A549 (cell line): ENCODE data around the gene OR2T10. TPM values are rescaled to one million over a fixed set of nuclear protein-coding genes. Genes with fewer than 3 reads are reported as not detected.

Experiments used
- ATAC-seq, 2 experiments: fragments of 200-7000 bp in 1 of 2; fragments of >200 bp in 1 of 2; cut with Nextera tagmentation in 1 of 2; cut with Tn5 transposase in 1 of 2; 3 replicates each; pipeline versions ENCODE4 v1.8.0 to v1.9.1; 2018 to 2020; ENCODE audit warnings: mild to moderate bottlenecking in 1 of 2, moderate library complexity in 1 of 2
- CTCF ChIA-PET: fragments of 300-600 bp; sonication (Branson Sonifier 250); formaldehyde crosslinking; extraction: SDS; loops from one replicate; lab custom pipeline; 2021; ENCODE audit warnings: antibody characterized with exemption, inconsistent platforms; lab: Yijun Ruan, JAX
- POLR2A ChIA-PET: fragments of 350-600 bp; formaldehyde crosslinking; extraction: SDS; loops from one replicate; lab custom pipeline; 2021; ENCODE audit warnings: antibody characterized with exemption, inconsistent platforms; lab: Yijun Ruan, JAX
- DNase-seq, 2 experiments: peaks; one replicate each; pipeline versions ENCODE4 v3.0.0 to v3.0.0-alpha.2; 2011 to 2016; ENCODE audit warnings: low read depth in 1 of 2, low spot score in 1 of 2
- FAIRE-seq: peaks from 2 replicates; lab custom pipeline; 2011; peaks lifted over from hg19 to GRCh38; lab: Jason Lieb, UNC
- H3K27ac ChIP-seq, 2 experiments: fragments of >200 bp; sonication (Bioruptor Twin); formaldehyde crosslinking; 3 replicates each; pipeline ENCODE4 v1.5.1; 2016 to 2017
- H3K4me1 ChIP-seq: fragments of >200 bp; sonication (Bioruptor Twin); formaldehyde crosslinking; 3 replicates; pipeline ENCODE4 v1.6.1; 2016
- H3K4me2 ChIP-seq: fragments of >200 bp; sonication (Bioruptor Twin); formaldehyde crosslinking; 3 replicates; pipeline ENCODE4 v1.6.1; 2016
- H3K4me3 ChIP-seq: fragments of >200 bp; sonication (Bioruptor Twin); formaldehyde crosslinking; 3 replicates; pipeline ENCODE4 v1.5.1; 2016
- H3K9me3 ChIP-seq: fragments of >200 bp; sonication (Bioruptor Twin); formaldehyde crosslinking; 3 replicates; pipeline ENCODE4 v1.6.1; 2016
- CHD2 ChIP-seq: fragments of 150-350 bp; IDR thresholded peaks from 2 replicates; pipeline ENCODE4 v1.6.1; 2014; ENCODE audit warnings: low read length; ENCODE audit not compliant: partially characterized antibody
- CHD4 ChIP-seq: fragments of 200-600 bp; sonication (generic); IDR thresholded peaks from 2 replicates; pipeline ENCODE4 v1.6.1; 2016; ENCODE audit warnings: antibody characterized with exemption, mild to moderate bottlenecking, borderline replicate concordance
- EHF ChIP-seq: fragments of 250-450 bp; sonication (Bioruptor Pico); IDR thresholded peaks from 2 replicates; pipeline ENCODE4 v1.5.0; 2020; ENCODE audit warnings: mild to moderate bottlenecking
- EHMT2 ChIP-seq: fragments of 200-600 bp; sonication (generic); IDR thresholded peaks from 2 replicates; pipeline ENCODE4 v1.6.1; 2016; ENCODE audit warnings: antibody characterized with exemption, low read depth, mild to moderate bottlenecking, moderate library complexity
- EP300 ChIP-seq, 2 experiments: fragments of >200 bp; sonication (Bioruptor Twin); formaldehyde crosslinking; IDR thresholded peaks; 2 replicates in 1 of 2; 3 replicates in 1 of 2; pipeline ENCODE4 v1.6.1; 2016 to 2017
- FOSB ChIP-seq: fragments of 250-450 bp; sonication (Bioruptor Pico); IDR thresholded peaks from 2 replicates; pipeline ENCODE4 v1.5.0; 2020; ENCODE audit warnings: mild to moderate bottlenecking, moderate library complexity
- HDAC2 ChIP-seq: fragments of 200-600 bp; sonication (generic); IDR thresholded peaks from 2 replicates; pipeline ENCODE4 v1.6.1; 2016
- JUNB ChIP-seq: fragments of >200 bp; sonication (Bioruptor Twin); formaldehyde crosslinking; IDR thresholded peaks from 2 replicates; pipeline ENCODE4 v1.6.1; 2016
- KDM1A ChIP-seq: fragments of 200-600 bp; sonication (generic); IDR thresholded peaks from 2 replicates; pipeline ENCODE4 v1.6.1; 2016; ENCODE audit warnings: low read depth, mild to moderate bottlenecking
- KDM5A ChIP-seq: fragments of 200-600 bp; sonication (generic); IDR thresholded peaks from 2 replicates; pipeline ENCODE4 v1.6.1; 2016; ENCODE audit warnings: antibody characterized with exemption, mild to moderate bottlenecking
- MAFK ChIP-seq: fragments of 450-650 bp; IDR thresholded peaks from 2 replicates; pipeline ENCODE4 v1.6.1; 2014; ENCODE audit not compliant: partially characterized antibody
- MAZ ChIP-seq: fragments of 150-350 bp; IDR thresholded peaks from 2 replicates; pipeline ENCODE4 v1.6.1; 2014; ENCODE audit warnings: antibody characterized with exemption, low read depth, low read length, borderline replicate concordance
- MYC ChIP-seq: IDR thresholded peaks from 2 replicates; pipeline ENCODE4 v1.6.1; 2012; ENCODE audit warnings: mild to moderate bottlenecking, inconsistent platforms, low read length, improper control_type of control experiment, borderline replicate concordance
- RARB ChIP-seq: fragments of 250-450 bp; sonication (Bioruptor Pico); IDR thresholded peaks from 2 replicates; pipeline ENCODE4 v1.8.0; 2021; ENCODE audit warnings: mild to moderate bottlenecking, moderate library complexity
- REST ChIP-seq: fragments of 200-600 bp; sonication (generic); IDR thresholded peaks from 2 replicates; pipeline ENCODE4 v1.6.1; 2016; ENCODE audit warnings: antibody characterized with exemption, mild to moderate bottlenecking, moderate library complexity
- RFX5 ChIP-seq: fragments of 450-650 bp; IDR thresholded peaks from 2 replicates; pipeline ENCODE4 v1.7.1; 2014; ENCODE audit warnings: antibody characterized with exemption, mild to moderate bottlenecking, moderate library complexity
- TP53 ChIP-seq: fragments of 250-450 bp; sonication (Bioruptor Pico); IDR thresholded peaks from 2 replicates; pipeline ENCODE4 v1.5.0; 2021; ENCODE audit warnings: mild to moderate bottlenecking, moderate library complexity
- ZC3H11A ChIP-seq: fragments of 450-650 bp; IDR thresholded peaks from 2 replicates; pipeline ENCODE4 v1.6.1; 2014; ENCODE audit warnings: antibody characterized with exemption, mild to moderate bottlenecking
- ZNF302 ChIP-seq: fragments of 250-450 bp; sonication (Bioruptor Pico); IDR thresholded peaks from 2 replicates; pipeline ENCODE4 v1.9.0; 2021; ENCODE audit warnings: inconsistent platforms, mild to moderate bottlenecking, moderate library complexity
- WGBS: methylation state at CpG from one replicate; pipeline ENCODE4 v1.1.6; 2017; ENCODE audit errors: missing lambda C conversion rate; 5-methylcytosine and 5-hydroxymethylcytosine counted together
- polyA plus RNA-seq, 4 experiments: library from polyadenylated mRNA; depleted of rRNA in 3 of 4; stranded (reverse); fragments of >200 nt; fragmentation: RNase III in 1 of 4; extraction: RNeasy Plus Mini Kit Qiagen cat#74134 plus additional on column Dnase treatment in 1 of 4; gene quantifications; 2 replicates in 3 of 4; 3 replicates in 1 of 4; pipeline ENCODE4 v1.2.3, GENCODE V29; 2011 to 2017
- TF ChIP-seq, protein P1 (sequence below): fragments of 250-450 bp; sonication (Bioruptor Pico); IDR thresholded peaks from 2 replicates; pipeline ENCODE4 v1.5.0; 2020; ENCODE audit warnings: low read depth, mild to moderate bottlenecking, moderate library complexity
- TF ChIP-seq, protein P2 (sequence below): fragments of >200 bp; sonication (Bioruptor Twin); formaldehyde crosslinking; IDR thresholded peaks from 2 replicates; pipeline ENCODE4 v1.6.1; 2016
- TF ChIP-seq, protein P3 (sequence below): IDR thresholded peaks from 2 replicates; pipeline ENCODE4 v1.6.1; 2012; ENCODE audit warnings: low read depth, borderline replicate concordance

The OR2T10 gene
- polyA plus RNA-seq, 2 of the 4 experiments (the other 2 are of a cell fraction), result not detected

DNA sequence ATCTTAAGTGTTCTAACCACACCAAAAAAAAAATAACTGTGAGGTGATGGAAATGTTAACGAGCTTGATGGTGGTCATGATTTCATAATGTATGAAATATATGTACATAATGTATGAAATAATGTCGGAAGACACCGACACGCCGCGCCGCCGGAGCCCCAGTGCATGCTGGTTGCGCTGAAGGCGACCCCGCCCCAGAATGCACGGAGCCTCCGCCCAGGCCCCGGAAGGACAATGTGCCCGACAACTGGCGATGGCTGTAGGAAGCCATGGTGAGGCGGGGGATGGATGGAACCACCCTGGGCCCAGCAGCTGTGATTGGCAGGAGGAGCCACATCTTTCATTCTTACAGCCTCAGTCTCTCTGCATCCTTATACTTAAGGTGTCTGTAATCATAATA is 7.4 kb downstream of the OR2T10 start:
- Histone ChIP-seq H3K4me1 (no peaks in the 10 kb centered on the region), H3K9me3 (no peaks in the 10 kb centered on the region), H3K4me2 (no peak overlapping the region), H3K4me3 (no peak overlapping the region), H3K27ac (no peak overlapping the region)
- TF ChIP-seq KDM1A (no peak), ZC3H11A (no peak), CHD2 (no peak), MYC (no peak), MAZ (no peak), FOSB (CRISPR knock-in tag) (no peak), HDAC2 (no peak), RARB (CRISPR knock-in tag) (no peak), ZNF302 (CRISPR knock-in tag) (no peak), EHF (CRISPR knock-in tag) (no peak)
- TF ChIP-seq, protein P1, sequence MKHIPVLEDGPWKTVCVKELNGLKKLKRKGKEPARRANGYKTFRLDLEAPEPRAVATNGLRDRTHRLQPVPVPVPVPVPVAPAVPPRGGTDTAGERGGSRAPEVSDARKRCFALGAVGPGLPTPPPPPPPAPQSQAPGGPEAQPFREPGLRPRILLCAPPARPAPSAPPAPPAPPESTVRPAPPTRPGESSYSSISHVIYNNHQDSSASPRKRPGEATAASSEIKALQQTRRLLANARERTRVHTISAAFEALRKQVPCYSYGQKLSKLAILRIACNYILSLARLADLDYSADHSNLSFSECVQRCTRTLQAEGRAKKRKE (CRISPR knock-in tag), result no peak
- WGBS, result 54% methylated on average over 17 of the region's 17 CpGs
- no peak for FAIRE-seq
- POLR2A ChIA-PET, result no interaction called here
- ATAC-seq, result no peak
- no peak for DNase-seq
- CTCF ChIA-PET, result interaction anchor here (1.6 kb wide), 1 partner anchor 15 kb away, joined by 4 read pairs; no protein-coding TSS in a partner anchor

DNA sequence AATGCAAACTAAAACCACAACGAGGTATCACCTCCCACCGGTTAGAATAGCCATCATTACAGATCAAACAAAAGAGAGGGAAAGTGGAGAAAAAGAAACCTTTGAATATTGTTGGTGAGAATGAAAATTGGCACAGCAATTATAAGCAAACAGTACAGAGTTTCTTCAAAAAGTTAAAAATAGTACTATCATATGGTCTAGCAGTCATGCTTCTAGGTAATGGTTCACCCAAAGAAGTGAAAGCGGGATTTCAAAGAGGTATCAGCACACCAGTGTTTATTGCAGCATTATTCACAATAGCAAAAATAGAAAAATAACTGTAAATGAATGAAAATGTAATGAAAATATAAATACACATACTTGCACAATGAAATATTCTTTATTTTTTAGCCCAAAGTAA is 8.2 kb downstream of the OR2T10 start:
- Histone ChIP-seq H3K4me2 (no peak overlapping the region), H3K9me3 (no peaks in the 10 kb centered on the region), H3K4me3 (no peak overlapping the region), H3K27ac (no peak overlapping the region), H3K4me1 (no peaks in the 10 kb centered on the region)
- DNase-seq, result no peak
- TF ChIP-seq RFX5, result no peak
- TF ChIP-seq ZC3H11A, result no peak
- TF ChIP-seq HDAC2, result no peak
- TF ChIP-seq MAFK, result no peak
- TF ChIP-seq, protein P2, sequence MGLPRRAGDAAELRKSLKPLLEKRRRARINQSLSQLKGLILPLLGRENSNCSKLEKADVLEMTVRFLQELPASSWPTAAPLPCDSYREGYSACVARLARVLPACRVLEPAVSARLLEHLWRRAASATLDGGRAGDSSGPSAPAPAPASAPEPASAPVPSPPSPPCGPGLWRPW, result no peak
- TF ChIP-seq TP53, result no peak
- no peak for FAIRE-seq
- POLR2A ChIA-PET, result no interaction called here
- no peak for ATAC-seq
- CTCF ChIA-PET, result interaction anchor here (1.6 kb wide), 1 partner anchor 16 kb away, joined by 4 read pairs; no protein-coding TSS in a partner anchor
- 7% methylated on average over 3 of the region's 3 CpGs for WGBS

- no peak for TF ChIP-seq TP53
- no peak for TF ChIP-seq REST
- no peak for TF ChIP-seq EHMT2
- TF ChIP-seq EHF (CRISPR knock-in tag), result no peak
- TF ChIP-seq, protein P3, sequence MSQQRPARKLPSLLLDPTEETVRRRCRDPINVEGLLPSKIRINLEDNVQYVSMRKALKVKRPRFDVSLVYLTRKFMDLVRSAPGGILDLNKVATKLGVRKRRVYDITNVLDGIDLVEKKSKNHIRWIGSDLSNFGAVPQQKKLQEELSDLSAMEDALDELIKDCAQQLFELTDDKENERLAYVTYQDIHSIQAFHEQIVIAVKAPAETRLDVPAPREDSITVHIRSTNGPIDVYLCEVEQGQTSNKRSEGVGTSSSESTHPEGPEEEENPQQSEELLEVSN, result no peak
- no peak for TF ChIP-seq EP300 (IDR thresholded peaks at IDR 0.05)
- TF ChIP-seq JUNB, result no peak
- TF ChIP-seq CHD4, result no peak
- TF ChIP-seq MAZ, result no peak
- TF ChIP-seq KDM5A, result no peak
- H3K4me2 ChIP-seq, result no peak overlapping the region
- no peaks in the 10 kb centered on the region for H3K4me1 ChIP-seq
- H3K4me3 ChIP-seq, result no peak overlapping the region
- H3K27ac ChIP-seq, result no peak overlapping the region
- CTCF ChIA-PET, result no interaction called here
- ATAC-seq, result no peak
- no peaks in the 10 kb centered on the region for H3K9me3 ChIP-seq
- 8% methylated on average over 3 of the region's 3 CpGs for WGBS
- FAIRE-seq, result no peak
- no peak for DNase-seq
- POLR2A ChIA-PET, result no interaction called here
Observed at GRCh38 chr1:248585266-248585665, 12.2 kb downstream of the OR2T10 start.
